Measurements from ENCODE around the gene MYZAP.
A peak's percentile ranks its signal among the peaks of the same experiment; 100 is the strongest.

Gene MYZAP

DNA sequence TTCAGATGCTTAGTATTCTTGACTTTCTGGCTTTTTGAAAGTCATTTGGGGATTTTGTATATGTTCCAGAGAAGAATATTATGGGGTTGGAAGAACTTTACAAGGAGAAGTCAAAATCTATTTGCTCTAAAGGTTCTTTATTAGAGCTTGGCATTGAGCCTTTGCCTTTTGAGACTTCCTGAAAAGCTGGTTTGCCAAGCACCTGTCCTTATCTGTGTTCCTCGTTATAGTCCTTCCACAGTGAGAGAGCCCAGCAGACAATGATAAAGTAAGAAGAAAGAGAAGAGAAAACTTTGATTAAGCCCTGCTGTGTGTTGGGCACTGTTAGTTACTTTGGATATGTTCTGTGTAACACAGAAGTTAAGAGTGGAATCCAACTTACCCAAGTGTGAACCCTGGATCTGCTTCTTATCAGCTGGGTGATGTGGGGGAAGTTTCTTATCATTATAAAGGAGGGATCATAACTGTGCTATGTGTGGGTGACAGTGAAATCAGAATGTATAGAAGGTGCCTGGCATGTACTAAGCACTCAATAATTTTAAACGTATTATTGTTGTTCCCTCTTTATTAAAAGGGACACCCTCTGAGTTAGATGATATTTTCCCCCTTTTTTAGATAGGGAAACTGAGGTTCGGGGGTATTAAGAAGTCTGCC is 70.5 kb downstream of the MYZAP start:
- no peak for DNase-seq (ENCODE audit: low spot score)

DNA sequence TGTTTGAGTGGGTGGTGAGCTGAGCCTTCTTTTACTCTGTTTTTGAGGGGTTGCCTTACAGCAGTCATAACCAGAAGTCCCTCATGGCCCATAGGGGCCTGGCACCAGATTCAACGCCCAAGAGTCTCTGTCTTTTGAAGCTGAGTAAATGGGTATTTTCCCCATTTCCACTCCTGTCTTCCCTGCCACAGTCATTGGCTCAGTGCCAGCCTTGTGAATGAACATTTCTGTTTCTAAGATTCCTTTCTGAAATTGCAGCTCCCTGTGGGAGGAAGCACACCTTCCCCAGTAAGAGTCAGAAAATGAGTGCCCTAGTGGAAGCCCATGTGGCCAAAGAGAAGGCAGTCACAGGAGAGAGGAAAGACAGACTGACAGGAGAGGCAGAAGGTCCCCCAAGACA is 71.1 kb downstream of the MYZAP start:
- no peak for DNase-seq (ENCODE audit: low spot score)

DNA sequence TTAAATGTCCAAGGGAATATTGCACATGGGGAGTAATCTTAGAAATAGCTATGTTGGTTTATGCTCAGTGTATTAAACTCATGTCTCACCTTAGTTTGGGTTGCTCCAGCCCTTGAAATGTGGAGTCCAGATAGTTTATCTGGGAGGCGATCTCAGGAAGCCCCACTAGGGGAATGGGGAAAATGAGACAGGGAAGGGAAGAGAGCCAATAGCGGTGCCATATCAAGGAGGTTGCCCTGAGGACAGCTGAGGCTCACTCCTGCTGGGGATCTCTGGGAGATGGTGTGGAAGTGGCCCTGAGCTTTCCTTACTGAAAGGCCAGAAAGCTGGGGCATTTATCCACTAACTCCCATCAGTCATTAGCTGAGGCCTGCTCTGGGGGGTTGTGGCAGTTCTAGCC is 71.6 kb downstream of the MYZAP start:
- no peak for DNase-seq (ENCODE audit: low spot score)

DNA sequence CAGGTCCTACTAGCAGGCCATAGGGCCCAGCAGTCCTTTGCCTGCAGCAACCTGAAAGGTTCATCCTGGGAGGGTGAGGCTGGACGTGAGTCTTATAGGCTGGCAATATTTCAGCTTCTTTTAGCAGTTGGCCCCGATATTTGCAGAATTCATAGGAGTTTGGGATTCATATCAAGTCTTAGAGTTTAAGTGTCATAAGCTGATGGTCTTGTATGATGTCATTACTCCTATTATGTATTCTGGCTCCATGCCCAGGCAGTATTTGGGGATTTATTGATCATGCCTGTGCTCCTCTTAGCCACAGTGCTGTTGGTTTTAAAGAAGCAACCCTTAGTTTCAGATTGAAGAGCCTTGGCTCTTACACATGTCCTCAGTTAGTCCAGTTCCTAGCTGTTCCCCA is 73.5 kb downstream of the MYZAP start:
- DNase-seq (ENCODE audit: low spot score): no peak

DNA sequence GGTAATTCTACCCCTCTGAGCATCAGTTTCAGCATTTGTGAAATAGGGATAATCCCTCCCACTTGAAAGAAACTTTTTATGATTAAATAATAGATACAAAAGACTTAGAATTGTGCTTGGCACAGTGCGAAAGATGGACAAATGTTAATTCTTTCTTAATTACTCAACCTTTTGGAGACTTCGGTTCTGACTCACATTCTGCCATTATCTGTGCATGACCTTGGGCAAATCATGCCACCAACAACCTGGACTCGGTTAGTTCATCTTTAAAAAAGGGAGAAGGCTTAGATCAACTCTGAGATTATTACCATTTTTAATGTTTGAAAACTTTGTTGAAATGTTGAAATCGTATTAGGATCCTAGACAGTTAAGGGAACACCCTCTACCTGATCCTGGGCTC is 74.2 kb downstream of the MYZAP start:
- no peak for DNase-seq (ENCODE audit: low spot score)

DNA sequence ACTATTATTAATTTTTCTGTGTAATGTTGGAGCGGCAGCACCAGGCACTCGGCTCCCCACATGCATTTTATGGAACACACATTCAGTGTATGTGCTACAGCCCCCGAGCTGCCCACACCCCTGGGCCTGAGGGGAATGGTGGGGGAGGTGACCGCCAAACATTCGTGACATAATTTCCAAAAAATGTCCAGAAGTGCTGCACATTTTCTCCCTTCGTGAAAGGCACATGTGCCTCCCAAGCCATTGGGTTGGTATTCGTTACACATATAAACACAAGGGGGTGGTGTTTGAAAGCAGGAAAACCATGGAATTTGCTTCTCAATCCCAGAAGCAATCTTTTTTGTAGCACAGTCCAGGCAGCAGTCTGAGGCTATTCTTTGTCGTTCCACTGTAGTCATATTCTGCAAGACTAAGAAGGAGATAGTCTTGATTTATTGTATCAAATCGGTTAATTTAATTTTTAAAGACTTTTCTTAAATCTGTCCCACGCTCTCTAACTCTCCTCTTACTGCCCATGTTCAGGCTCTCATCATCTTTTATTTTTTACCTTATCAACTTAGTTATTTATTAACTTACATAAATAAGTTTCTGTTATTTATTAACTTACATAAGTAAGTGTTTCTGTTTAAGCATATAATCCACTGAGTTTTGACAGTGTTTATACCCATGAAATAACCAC is 75.6 kb downstream of the MYZAP start:
- DNase-seq (ENCODE audit: low spot score): peak; percentile 82

DNA sequence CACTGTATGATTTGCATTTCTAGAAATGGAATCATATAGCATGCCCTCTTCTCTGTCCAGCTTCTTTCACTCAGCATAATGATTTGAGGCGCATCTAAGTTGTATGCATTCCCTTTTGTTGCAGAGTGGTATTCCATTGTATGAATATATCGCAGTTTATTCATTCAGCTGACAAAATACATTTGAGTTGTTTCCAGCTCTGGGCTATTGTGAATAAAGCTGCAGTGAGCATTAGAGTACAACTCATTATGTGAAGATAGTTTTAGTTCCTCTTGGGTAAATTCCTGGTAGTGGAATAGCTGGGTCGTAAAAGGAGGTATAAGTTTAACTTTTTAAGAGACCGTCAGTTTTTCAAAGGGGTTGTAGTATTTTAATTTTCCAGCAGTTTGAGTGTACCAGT is 76.3 kb downstream of the MYZAP start:
- DNase-seq (ENCODE audit: low spot score): no peak

DNA sequence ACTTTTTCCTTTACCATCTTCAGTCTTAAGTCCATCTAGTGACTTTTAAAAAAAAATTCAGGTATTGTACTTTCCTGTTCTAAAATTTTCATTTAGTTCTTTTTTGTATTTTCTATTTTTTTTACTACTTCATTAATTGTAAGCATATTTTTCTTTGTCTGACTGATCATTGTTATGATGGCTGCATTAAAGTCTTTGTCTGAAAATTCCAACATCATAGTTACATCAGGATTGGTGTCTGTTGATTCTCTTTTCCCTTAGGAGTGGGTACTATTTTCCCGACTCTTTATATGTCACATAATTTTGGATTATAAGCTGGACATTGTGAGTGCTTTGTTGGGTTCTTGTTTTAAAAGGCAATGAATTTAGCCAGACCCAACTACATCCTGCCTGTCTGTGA is 79.9 kb downstream of the MYZAP start:
- DNase-seq (ENCODE audit: low spot score): no peak

DNA sequence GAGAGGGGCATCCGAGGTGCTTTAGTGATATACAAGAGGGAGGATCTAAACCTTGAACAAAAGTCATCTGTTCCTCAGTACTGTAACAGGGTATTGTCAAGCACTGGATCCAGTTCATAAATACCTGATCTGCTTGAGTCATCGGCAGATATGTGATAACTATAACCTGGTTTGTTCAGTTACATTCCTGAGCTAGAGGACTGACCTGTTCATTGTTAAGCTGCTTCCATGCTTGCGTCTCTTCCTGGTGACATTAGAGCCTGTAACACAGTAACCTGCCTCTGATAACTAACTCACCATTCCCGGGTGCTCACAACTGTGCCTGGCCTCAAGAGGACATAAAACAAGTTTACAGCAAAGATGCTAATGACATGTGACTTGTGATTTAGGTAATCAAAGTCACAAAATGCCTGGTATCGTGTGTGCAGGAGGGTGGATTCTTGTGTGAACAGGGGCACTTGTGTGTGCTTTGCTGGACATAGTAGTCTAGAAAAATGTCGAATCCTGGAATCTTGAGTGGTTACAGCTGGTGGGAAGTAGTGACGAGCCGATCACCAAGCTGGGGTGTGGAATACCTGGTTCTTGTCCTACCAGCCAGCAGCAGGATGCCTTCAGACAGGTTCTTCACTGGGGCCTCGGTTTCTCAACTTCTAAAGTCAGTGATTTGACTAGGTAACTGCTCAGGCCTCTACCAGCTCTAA is 83.9 kb downstream of the MYZAP start:
- no peak for DNase-seq (ENCODE audit: low spot score)

DNA sequence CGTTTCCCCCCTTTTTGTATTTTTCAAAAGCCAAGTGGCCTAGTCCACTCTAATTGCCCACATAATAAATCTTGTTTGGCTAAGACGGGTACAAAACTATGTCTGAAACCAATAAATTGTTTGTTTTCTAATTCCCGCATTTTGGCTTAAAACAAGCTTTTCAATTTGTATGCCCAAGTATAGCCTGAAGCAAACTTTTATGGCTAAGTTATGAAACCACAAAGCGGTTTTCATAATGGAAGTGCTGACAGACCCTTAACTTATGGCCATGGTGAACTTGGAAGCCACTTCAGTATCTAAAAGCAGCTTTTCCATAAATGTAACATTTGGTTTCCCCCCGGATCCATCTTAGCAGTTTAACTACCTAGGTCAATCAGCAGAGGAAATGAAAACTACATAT is 84.9 kb downstream of the MYZAP start:
- DNase-seq (ENCODE audit: low spot score): no peak

DNA sequence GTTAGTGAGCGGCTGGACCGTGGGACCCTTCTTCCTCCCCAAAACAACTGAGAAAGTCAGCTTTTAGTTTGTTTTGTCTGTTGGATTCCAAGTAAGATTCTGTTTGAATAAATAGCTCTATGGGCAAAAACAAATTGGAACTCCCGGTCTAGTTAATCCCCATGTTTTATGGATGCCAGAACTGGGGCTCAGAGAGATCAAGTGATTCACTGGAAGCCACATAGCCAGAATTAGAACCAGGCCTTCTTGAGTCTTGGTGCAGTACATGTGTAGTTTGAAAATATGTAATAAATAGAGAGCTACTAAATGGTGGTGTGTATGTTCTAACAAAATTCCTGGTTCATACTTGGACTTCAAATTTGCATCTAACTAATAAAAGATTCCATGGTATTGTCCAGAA is 85.5 kb downstream of the MYZAP start:
- no peak for DNase-seq (ENCODE audit: low spot score)

DNA sequence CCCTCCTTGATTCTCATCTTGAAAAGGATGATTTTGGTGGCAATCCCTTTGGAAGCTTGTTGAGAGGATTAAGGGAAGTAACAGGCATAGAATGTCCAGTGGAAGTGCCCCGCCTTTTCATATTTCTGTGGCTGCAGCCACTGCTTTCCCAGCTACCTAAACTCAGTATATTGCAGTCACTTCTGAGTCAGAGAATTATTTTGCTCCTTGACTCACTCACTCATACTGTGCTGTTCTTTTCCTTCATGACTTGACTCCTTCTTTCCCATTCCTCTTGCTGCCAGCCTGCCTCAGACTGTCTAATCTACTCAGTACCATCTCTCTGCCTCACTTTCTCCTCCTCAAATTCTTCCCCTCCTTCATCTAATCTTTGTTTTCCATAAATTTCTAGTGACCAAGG is 88.3 kb downstream of the MYZAP start:
- peak; percentile 75 for DNase-seq (ENCODE audit: low spot score)

DNA sequence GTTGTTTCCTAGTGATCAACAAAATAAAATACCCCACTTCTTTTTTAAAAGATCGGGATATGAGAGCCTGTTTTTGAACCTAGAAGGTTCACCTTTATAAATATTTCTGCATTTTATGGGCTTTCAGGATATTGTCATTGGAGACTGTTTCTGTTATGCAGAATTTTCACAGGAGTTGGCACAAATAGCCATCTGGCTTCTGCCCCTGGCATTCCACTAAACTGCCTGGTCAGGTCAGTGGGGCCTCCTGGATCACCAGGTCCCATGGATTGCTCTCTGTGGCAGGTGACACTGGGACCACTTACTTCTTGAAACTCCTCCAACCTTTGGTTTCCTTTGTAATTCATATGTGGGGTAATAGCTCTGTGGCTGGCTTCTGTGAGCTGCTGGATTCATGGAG is 89.3 kb downstream of the MYZAP start:
- DNase-seq (ENCODE audit: low spot score): no peak

DNA sequence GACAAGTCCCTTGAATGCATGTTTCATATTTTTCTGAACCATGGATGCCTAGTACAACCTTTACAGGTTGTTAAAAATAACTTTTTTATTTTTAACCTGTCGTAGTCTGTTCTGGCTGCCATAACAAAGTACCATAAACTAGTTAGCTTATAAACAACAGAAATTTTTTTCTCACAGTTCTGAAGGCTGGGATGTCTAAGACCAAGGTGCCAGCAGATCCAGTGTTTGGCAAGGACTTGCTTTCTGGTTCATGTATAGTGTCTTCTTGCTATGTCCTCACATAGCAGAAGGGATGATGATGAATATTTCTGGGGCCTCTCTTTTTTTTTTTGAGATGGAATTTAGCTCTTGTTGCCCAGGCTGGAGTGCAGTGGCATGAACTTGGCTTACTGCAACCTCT is 91.8 kb downstream of the MYZAP start:
- DNase-seq (ENCODE audit: low spot score): no peak

DNA sequence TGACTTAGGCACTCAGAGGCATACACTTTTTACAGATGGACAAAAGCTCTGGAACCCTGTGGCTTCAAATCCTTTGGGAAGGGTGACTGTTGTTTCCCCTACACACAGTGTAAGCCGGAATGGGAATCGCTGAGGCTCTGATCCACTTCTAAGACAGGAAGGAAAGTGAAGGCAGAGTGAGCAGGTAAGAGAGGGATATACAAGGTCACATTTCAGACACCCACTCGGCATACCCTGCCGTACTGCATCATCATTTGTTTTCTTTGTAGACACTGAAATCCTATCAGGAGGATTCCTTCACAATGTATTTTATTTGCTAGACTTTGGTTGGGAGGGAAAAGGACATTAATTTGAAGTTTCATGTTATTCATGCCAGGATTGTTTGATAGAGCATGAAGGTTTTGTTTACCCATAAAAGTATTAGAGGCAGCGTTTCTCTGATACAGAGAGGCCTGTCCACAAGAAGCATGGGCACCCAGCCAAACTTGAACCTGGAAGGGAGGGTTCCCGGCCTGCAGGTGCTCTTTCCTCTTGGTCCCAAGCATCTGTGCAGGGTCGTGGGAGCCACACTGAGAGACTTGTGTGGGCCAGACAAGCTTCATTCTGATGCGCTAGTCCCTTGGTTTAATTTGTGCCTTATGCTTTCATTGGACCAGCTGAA is 92.9 kb downstream of the MYZAP start:
- no peak for DNase-seq (ENCODE audit: low spot score)

DNA sequence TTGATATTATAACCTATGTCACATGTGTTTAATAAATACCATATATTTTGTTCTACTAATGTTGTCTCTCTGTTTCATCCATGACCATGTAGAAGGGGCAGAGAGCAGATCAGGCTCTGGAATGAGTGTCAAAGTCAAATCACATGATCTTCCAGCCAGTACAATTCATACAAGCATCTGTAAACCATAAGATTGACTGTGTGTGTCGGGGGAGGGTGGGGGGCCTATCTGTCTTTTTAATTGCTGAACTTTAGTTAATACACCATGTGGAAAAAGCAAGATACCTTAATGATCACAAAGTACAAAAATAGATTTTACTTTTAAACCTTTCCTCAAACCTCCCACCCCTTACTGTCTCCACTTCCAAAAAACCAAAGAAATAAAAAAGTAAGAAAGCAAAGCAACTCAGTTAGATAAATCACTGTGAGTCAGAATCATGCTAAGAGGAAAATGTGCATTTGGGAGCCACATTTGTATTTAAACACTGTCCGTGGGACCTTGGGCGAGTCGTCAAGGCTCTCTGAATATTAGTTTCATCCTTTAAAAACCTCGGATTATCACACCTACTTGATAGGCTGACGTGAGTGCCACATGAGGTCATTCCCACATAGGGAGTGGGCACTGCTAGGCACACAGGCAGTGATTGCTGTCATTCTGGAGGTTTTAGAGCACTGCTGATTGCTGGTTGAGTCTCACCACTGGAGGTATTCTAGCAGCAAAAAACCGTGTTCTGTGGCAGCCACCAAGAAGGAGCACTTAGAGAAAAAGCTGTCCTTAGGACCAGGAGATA is 93.8 kb downstream of the MYZAP start:
- no peak for DNase-seq (ENCODE audit: low spot score)

DNA sequence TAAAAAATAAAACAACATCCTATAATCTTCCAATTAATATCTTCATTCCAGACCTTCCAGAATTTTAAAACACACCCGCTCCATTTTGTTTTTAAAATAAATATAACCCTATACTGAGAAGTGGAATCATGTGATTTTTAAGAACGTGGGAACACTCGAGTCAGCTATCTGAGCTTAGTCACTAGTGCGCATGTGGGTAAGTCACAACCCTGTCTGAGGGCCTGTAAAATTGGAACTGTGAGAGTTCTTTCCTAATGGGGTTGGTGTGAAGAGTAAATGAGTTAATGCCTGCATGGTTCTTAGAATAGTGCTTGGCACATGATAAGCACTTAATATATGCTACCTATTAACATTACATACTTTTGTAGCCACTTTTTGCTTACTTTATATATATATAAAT is 95.0 kb downstream of the MYZAP start:
- DNase-seq (ENCODE audit: low spot score): no peak

DNA sequence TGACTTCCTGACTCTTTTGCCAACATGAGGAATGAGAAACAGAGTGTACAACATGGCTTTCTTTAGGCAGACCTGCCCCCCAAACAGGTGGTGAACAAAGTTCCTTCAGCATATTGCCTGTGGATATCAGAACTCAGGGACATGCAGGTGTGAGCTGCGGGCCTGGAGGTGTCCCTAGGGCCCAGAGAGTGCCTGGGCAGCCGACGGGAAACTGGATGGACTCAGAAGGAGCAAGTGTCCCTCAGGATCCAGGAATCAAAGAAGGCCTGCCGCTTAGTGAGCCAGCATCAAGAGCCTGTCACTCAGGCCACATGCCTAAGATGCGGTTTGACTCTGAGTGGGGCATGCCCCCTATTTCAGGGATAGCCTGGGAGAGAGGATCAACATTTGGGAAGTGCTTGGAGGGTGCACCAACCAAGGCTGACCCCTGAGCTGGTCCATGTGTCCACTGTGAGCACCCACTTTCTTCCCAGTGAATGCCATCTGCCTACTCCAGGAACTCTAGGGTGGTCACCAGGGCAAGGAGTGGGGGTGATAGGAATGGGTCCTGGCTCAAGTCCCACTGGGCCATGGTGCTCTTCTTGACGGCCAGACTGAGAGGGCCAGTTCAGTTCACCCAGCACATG is 98.8 kb downstream of the MYZAP start:
- no peak for DNase-seq (ENCODE audit: low spot score)

DNA sequence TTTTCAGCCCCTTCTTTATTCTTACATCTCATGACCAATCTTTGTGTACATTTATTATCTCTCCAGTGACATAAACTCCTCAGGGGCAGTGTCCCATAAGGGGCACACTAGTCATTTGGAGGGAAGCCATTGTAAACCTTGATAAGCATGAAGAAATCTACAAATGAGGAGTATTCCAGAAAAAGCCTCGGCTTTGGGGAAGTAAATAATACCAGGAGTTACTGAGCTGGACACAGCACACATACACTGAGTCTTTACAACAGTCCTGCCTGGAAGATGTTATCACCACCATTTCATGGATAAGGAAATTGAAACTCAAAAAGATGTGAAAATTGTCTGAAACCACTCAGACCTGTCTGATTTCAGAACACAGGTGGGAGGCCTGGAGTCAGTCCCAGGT is 99.4 kb downstream of the MYZAP start:
- no peak for DNase-seq (ENCODE audit: low spot score)

DNA sequence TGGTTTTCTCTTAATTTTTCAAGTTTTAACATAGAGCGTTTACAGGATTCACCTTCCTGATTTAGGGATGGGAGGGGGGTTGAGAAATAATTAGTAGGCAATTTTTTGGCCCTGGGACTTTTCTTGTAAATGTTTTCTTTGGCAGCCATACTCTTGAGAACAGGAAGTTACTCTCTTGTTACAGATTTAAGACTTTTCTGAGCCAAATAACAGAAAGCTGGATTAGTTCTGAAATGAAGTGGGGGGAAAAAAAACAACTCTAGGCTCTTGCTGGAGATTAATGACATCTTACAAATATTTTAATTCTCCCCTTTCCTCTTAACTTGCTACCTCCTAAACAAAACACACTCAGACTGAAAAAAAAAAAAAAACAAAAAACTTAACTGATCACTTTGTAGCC is 101.0 kb downstream of the MYZAP start:
- no peak for DNase-seq (ENCODE audit: low spot score)

DNA sequence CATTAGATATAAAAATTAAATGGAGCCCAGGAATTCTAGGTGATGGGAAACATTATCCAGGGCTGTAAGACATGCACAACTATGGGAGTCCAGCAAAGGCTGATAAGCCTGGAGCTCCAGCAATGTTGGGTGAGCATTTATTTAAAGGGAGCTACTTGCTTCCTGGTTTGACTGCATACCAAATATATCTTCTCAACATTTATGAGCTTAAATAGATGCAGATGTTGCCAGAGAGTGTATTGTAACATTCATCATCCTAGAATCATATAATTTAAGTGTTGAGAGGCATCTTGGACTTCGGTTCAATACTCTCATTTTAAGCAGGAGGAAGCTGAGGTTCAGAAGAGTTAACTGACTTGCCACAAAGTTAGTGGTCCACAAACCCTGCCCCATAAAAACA is 102.6 kb downstream of the MYZAP start:
- DNase-seq (ENCODE audit: low spot score): no peak

DNA sequence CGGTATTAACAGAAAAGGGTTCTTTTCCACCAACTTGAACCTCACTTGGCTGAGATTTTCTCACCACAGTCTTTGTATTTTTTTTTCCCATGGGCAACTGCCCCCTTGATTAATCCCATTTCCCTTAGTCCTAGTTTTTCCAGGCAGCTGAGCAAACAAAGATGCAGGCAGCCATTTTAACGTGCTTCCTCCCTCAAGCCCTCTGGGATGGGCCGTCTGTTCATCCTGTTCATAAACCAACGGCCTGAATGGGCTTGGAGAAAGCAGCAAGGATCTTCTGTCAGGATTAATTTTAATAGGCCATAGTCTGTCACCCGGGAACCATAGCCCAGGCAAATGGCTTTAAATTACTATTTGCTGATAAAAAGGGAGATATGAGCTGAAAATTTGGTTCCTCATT is 104.4 kb downstream of the MYZAP start:
- no peak for DNase-seq (ENCODE audit: low spot score)

All from AG08395 (cell line).